GM21737 (cell line): ENCODE results near the gene NRF1.
"Not testable (repeated sequence)": the region's sequence is repeated elsewhere in the genome, so short reads cannot be mapped to it uniquely, and the experiment has no call there.

Experiments used
- ATAC-seq: cut with Tn5 transposase; IDR thresholded peaks from one replicate; pipeline ENCODE4 v1.9.1; 2021; ENCODE audit warnings: mild to moderate bottlenecking, moderate library complexity; ENCODE audit not compliant: unreplicated experiment

Gene NRF1

GRCh38 chr7:129780257-129780973 is 168.9 kb downstream of the NRF1 start:
- ATAC-seq: peak; percentile 49

- no peak for ATAC-seq
Observed at GRCh38 chr7:129780974-129781927, 169.7 kb downstream of the NRF1 start.

GRCh38 chr7:129781928-129782817 is 170.7 kb downstream of the NRF1 start:
- no peak for ATAC-seq

- no peak for ATAC-seq
Observed at GRCh38 chr7:129782818-129783583, 171.5 kb downstream of the NRF1 start.

- ATAC-seq: no peak
Observed at GRCh38 chr7:129783584-129783919, 172.0 kb downstream of the NRF1 start.

GRCh38 chr7:129784437-129784782 is 172.9 kb downstream of the NRF1 start:
- ATAC-seq: no peak

- ATAC-seq: no peak
Observed at GRCh38 chr7:129784783-129785684, 173.5 kb downstream of the NRF1 start.

GRCh38 chr7:129785685-129786514 is 174.4 kb downstream of the NRF1 start:
- ATAC-seq: no peak

GRCh38 chr7:129786825-129787563 is 175.5 kb downstream of the NRF1 start:
- ATAC-seq: no peak

- no peak for ATAC-seq
Observed at GRCh38 chr7:129789000-129789399, 177.5 kb downstream of the NRF1 start.

- ATAC-seq: no peak
Observed at GRCh38 chr7:129789652-129790051, 178.1 kb downstream of the NRF1 start.

- ATAC-seq: no peak
Observed at GRCh38 chr7:129790136-129790535, 178.6 kb downstream of the NRF1 start.

- no peak for ATAC-seq
Observed at GRCh38 chr7:129792721-129793120, 181.2 kb downstream of the NRF1 start.

GRCh38 chr7:129793506-129794310 is 182.2 kb downstream of the NRF1 start:
- ATAC-seq: no peak

- ATAC-seq: not testable (repeated sequence)
Observed at GRCh38 chr7:129794461-129794860, 182.9 kb downstream of the NRF1 start.

GRCh38 chr7:129796186-129796775 is 184.8 kb downstream of the NRF1 start:
- no peak for ATAC-seq
